CD4-positive, alpha-beta T cell treated with Interferon gamma for 1 hour (primary cell): ENCODE data around the gene ARHGAP9.
"Not testable (repeated sequence)": the region's sequence is repeated elsewhere in the genome, so short reads cannot be mapped to it uniquely, and the experiment has no call there.

Experiments used
- DNase-seq: peaks from one replicate; pipeline ENCODE4 v3.0.0-alpha.2; 2020

ARHGAP9 gene

DNA sequence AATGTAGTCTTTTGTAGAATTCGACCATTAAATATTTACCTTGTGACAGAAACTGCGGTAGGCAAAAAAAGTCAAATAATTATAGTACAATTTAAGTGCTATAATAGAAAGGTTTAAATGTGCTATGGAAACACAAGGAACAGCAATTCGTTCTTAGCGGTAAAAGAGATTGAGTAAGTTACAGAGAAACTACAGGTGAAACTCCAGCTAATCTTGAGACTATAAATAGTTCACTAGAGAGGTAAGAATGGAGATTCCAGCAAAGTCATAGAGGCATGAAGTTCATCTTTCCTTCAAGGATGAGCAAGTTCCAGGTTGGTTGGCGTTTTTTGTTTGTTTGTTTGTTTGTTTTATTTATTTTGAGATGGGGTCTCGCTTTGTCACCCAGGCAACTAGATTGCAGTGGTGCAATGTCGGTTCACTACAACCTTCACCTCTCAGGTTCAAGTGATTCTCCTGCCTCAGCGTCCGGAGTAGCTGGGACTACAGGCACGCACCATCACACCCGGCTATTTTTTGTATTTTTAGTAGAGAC, 47.9 kb downstream of the ARHGAP9 start:
- DNase-seq = no peak

GRCh38 chr12:57430931-57431566, 48.6 kb downstream of the ARHGAP9 start, which contains the start of gene R3HDM2:
TSS of gene R3HDM2 (minus strand) at chr12:57431043. CDS start at chr12:57310428, 120,615 bp downstream.
- DNase-seq = peak; percentile 96

- no peak for DNase-seq
Measured at GRCh38 chr12:57430112-57430930, 49.3 kb downstream of the ARHGAP9 start.

- DNase-seq = no peak
Measured at GRCh38 chr12:57429473-57430111, 50.1 kb downstream of the ARHGAP9 start.

DNA sequence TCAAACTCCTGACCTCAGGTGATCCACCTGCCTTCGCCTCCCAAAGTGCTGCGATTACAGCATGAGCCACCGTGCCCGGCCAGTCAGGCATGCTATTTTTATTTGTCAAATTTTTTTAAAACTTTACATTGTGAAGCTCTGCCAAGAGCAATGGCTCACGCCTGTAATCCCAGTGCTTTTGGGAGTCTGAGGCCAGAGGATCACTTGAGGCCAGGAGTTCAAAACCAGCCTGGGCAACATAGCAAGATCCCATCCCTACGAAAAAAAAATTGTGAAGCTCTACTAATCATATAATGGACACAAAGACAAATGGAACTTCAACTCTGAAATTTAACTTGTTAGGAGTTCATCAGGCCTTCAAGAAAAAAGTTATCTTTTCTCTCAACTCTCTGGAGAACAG, 50.7 kb downstream of the ARHGAP9 start:
- DNase-seq = no peak

- DNase-seq = not testable (repeated sequence)
Measured at GRCh38 chr12:57426948-57427347, 52.7 kb downstream of the ARHGAP9 start.
